ENCODE results near the gene MAOA. TPM values are rescaled to one million over a fixed set of nuclear protein-coding genes. Genes with fewer than 3 reads are reported as not detected.
"Not testable (repeated sequence)": the region's sequence is repeated elsewhere in the genome, so short reads cannot be mapped to it uniquely, and the experiment has no call there.

The MAOA gene
- total and polyA plus RNA-seq, 4 donors, result 13.6 to 34.0 (median 26.7) TPM

DNA sequence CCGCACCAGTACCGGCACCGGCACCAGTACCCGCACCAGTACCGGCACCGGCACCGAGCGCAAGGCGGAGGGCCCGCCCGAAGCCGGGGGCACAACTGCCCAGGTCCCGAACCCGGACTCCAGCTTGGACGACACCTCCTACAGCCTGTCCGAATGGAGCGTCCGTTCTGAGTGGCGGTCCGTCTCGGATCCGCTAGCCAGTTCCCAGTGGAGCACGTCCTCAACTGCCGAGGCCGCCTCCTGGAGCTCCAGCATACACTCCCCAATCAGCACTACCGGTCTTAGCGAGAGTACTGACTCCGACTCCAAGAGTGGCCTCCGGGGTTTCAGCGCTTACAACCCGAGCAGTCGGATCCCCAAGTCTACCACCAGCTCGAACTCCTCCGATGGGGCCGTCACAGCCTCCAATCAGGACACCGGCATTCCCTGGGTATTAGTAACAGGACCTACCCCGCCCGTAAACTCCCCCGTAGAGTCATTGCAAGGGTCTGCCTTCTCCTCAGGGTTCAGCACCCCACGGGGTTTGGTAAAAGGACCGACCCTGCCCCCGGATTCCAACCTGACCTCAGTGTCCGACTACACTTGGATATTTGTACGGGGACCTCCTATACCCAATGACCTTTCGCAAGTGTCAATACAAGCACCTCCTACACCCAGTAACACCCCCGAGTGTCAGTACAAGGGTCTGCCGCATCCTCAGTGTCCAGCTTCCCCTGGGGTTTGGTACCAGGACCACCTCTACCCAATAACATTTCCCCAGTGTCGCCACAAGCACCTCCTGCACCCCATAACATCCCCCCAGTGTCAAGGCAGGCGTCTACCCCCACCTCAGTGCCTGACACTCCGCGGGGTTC, 721 bp upstream of the MAOA start:
- WGBS (ENCODE audit: insufficient coverage), result 32% methylated on average over 51 of the region's 51 CpGs
- Histone ChIP-seq H3K4me3 (ENCODE audit: low read depth, low read length) (peak overlapping the region; percentile 61), H3K27me3 (ENCODE audit: control insufficient read depth, insufficient read depth, low read length) (peaks cover 2% of the 10 kb centered on the region), H3K9me3 (ENCODE audit: control insufficient read depth, insufficient read depth, low read length) (no peaks in the 10 kb centered on the region), H3K27ac (ENCODE audit: low read depth, low read length) (peak overlapping the region; percentile 54), H3K4me1 (ENCODE audit: control insufficient read depth, insufficient read depth, low read length) (peaks cover 7% of the 10 kb centered on the region), H3K36me3 (ENCODE audit: control insufficient read depth, insufficient read depth, low read length) (no peaks in the 10 kb centered on the region)
- peak in 2 of 6 donors; percentile 52 to 57 for DNase-seq (ENCODE audit: low read depth in 4 of 6, low spot score in 6 of 6)

DNA sequence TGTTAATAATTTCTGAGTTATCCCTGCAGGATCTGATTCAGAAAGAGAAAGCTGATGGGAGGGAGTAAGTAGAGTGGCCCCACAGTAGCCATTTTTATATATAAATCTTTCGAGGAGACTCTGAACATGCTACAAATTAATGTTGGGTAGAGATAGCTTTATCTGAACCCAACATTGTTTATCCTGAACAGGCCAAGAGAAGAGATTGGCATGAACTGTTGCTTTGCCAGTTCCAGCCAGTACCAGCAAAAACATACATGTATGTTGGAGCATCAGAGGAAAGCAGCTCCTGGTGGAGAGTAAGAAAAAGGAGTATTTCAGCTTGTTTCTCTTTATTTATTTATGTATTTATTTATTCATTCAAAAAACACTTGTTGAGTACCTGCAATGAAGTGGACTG, 1.6 kb downstream of the MAOA start:
- H3K36me3 ChIP-seq (ENCODE audit: control insufficient read depth, insufficient read depth, low read length), result no peaks in the 10 kb centered on the region
- no peak for DNase-seq (ENCODE audit: low read depth in 4 of 6, low spot score in 6 of 6)
- no peaks in the 10 kb centered on the region for H3K9me3 ChIP-seq (ENCODE audit: control insufficient read depth, insufficient read depth, low read length)
- no peak overlapping the region for H3K27ac ChIP-seq (ENCODE audit: low read depth, low read length)
- H3K4me3 ChIP-seq (ENCODE audit: low read depth, low read length), result no peak overlapping the region
- H3K4me1 ChIP-seq (ENCODE audit: control insufficient read depth, insufficient read depth, low read length), result peaks cover 7% of the 10 kb centered on the region
- peaks cover 2% of the 10 kb centered on the region for H3K27me3 ChIP-seq (ENCODE audit: control insufficient read depth, insufficient read depth, low read length)
- no CpG with 5 or more reads among the region's 1 CpG for WGBS (ENCODE audit: insufficient coverage)

DNA sequence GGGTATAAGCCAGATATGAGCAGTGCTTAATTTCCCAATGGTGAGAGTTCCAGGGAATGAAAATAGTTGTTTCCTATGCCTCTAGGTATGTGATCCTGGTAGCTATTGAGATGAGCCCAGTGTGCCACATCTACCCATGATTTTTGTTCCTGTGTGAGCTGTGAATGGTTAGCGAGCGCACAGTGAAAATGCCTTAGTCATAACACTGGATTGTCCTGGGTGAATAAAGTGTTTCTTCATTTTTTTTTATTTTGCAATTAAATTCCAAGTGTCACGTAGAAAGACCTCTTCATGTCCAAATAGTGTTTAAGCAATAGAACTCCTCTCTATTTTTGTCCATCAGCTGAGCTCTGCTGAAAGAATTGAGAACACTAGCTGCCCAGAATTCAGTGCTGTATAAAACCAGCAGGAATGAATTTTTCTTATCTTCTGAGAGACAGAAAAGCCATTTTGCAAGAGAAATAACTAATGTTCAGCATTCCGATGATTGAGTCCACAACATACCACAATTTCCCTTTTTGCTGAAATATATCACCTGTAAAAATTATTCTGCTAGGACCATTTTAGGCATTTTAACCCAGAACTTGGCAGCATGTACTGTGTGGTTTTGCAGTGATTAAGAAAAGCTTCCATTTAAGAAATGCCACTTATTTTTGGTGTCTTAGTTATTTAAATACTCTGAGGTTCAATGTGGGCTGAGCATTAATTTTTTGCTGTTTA, 5.6 kb downstream of the MAOA start:
- Histone ChIP-seq H3K4me1 (ENCODE audit: control insufficient read depth, insufficient read depth, low read length) (no peaks in the 10 kb centered on the region), H3K27ac (ENCODE audit: low read depth, low read length) (no peak overlapping the region), H3K36me3 (ENCODE audit: control insufficient read depth, insufficient read depth, low read length) (no peaks in the 10 kb centered on the region), H3K27me3 (ENCODE audit: control insufficient read depth, insufficient read depth, low read length) (no peaks in the 10 kb centered on the region), H3K4me3 (ENCODE audit: low read depth, low read length) (no peak overlapping the region), H3K9me3 (ENCODE audit: control insufficient read depth, insufficient read depth, low read length) (no peaks in the 10 kb centered on the region)
- no CpG with 5 or more reads among the region's 4 CpGs for WGBS (ENCODE audit: insufficient coverage)
- DNase-seq (ENCODE audit: low read depth in 4 of 6, low spot score in 6 of 6), result no peak

- 80% methylated on average over 1 of the region's 1 CpG for WGBS (ENCODE audit: insufficient coverage)
- no peaks in the 10 kb centered on the region for H3K27me3 ChIP-seq (ENCODE audit: control insufficient read depth, insufficient read depth, low read length)
Observed at GRCh38 chrX:43663173-43663572, 7.1 kb downstream of the MAOA start.

DNA sequence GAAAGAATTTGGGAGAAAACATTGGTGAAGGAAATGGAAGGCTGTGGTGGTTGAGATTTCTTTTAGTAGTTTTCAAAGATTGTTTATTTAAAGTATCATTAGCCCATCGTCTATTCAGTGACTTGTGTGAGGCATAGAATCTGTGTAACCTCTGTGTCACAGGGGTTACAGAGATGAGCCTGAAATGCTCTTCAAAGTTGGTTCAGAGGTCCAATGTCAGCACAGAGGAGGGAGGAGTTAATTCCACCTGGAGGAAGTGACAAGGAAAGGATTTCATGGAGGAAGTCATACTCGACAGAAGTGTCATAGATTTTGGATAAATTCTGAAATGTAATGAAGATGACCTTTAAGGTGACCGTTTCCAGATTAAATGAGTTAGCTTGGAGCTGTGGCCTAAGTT, 8.2 kb downstream of the MAOA start:
- 79% methylated on average over 3 of the region's 3 CpGs for WGBS (ENCODE audit: insufficient coverage)
- no peaks in the 10 kb centered on the region for H3K27me3 ChIP-seq (ENCODE audit: control insufficient read depth, insufficient read depth, low read length)
- H3K4me3 ChIP-seq (ENCODE audit: low read depth, low read length), result no peak overlapping the region
- H3K27ac ChIP-seq (ENCODE audit: low read depth, low read length), result no peak overlapping the region
- no peak for DNase-seq (ENCODE audit: low read depth in 4 of 6, low spot score in 6 of 6)
- no peaks in the 10 kb centered on the region for H3K36me3 ChIP-seq (ENCODE audit: control insufficient read depth, insufficient read depth, low read length)
- no peaks in the 10 kb centered on the region for H3K9me3 ChIP-seq (ENCODE audit: control insufficient read depth, insufficient read depth, low read length)
- H3K4me1 ChIP-seq (ENCODE audit: control insufficient read depth, insufficient read depth, low read length), result no peaks in the 10 kb centered on the region

More at GRCh38 chrX:43663173-43663572, 7.1 kb downstream of the MAOA start:
- H3K4me3 ChIP-seq (ENCODE audit: low read depth, low read length), result no peak overlapping the region
- no peaks in the 10 kb centered on the region for H3K36me3 ChIP-seq (ENCODE audit: control insufficient read depth, insufficient read depth, low read length)
- DNase-seq (ENCODE audit: low read depth in 4 of 6, low spot score in 6 of 6), result peak in 1 of 6 donors; percentile 3
- no peak overlapping the region for H3K27ac ChIP-seq (ENCODE audit: low read depth, low read length)
- H3K9me3 ChIP-seq (ENCODE audit: control insufficient read depth, insufficient read depth, low read length), result no peaks in the 10 kb centered on the region
- H3K4me1 ChIP-seq (ENCODE audit: control insufficient read depth, insufficient read depth, low read length), result no peaks in the 10 kb centered on the region

DNA sequence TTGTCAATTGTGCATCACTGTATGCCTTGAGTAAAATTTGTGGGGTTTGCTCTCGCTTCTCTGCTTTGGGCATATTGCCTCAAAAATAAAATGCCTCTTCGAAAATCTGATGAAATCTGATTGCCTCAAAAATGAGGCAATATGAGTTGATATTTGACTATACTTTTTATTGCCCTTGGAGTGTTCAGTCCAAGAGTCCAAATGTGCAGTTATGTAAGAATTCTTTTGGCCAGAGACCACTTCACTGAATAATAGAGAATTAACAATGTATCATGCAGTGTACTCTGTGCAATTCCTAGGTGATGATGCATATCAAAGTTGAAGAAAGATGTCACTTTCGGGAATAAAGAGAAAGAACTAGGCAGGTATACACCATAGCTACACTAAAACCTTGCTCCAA, 8.6 kb downstream of the MAOA start:
- Histone ChIP-seq H3K27ac (ENCODE audit: low read depth, low read length) (no peak overlapping the region), H3K4me3 (ENCODE audit: low read depth, low read length) (no peak overlapping the region), H3K27me3 (ENCODE audit: control insufficient read depth, insufficient read depth, low read length) (no peaks in the 10 kb centered on the region), H3K4me1 (ENCODE audit: control insufficient read depth, insufficient read depth, low read length) (no peaks in the 10 kb centered on the region), H3K36me3 (ENCODE audit: control insufficient read depth, insufficient read depth, low read length) (no peaks in the 10 kb centered on the region), H3K9me3 (ENCODE audit: control insufficient read depth, insufficient read depth, low read length) (no peaks in the 10 kb centered on the region)
- WGBS (ENCODE audit: insufficient coverage), result 79% methylated on average over 2 of the region's 3 CpGs
- DNase-seq (ENCODE audit: low read depth in 4 of 6, low spot score in 6 of 6), result no peak

GRCh38 chrX:43666311-43666912, 10.3 kb downstream of the MAOA start:
- whole genome bisulfite sequencing (ENCODE audit: insufficient coverage), result 94% methylated on average over 2 of the region's 3 CpGs
- no peak overlapping the region for H3K27ac ChIP-seq (ENCODE audit: low read depth, low read length)
- no peaks in the 10 kb centered on the region for H3K27me3 ChIP-seq (ENCODE audit: control insufficient read depth, insufficient read depth, low read length)
- no peak overlapping the region for H3K4me3 ChIP-seq (ENCODE audit: low read depth, low read length)
- no peaks in the 10 kb centered on the region for H3K4me1 ChIP-seq (ENCODE audit: control insufficient read depth, insufficient read depth, low read length)
- H3K36me3 ChIP-seq (ENCODE audit: control insufficient read depth, insufficient read depth, low read length), result no peaks in the 10 kb centered on the region
- DNase-seq (ENCODE audit: low read depth in 4 of 6, low spot score in 6 of 6), result no peak
- H3K9me3 ChIP-seq (ENCODE audit: control insufficient read depth, insufficient read depth, low read length), result no peaks in the 10 kb centered on the region

DNA sequence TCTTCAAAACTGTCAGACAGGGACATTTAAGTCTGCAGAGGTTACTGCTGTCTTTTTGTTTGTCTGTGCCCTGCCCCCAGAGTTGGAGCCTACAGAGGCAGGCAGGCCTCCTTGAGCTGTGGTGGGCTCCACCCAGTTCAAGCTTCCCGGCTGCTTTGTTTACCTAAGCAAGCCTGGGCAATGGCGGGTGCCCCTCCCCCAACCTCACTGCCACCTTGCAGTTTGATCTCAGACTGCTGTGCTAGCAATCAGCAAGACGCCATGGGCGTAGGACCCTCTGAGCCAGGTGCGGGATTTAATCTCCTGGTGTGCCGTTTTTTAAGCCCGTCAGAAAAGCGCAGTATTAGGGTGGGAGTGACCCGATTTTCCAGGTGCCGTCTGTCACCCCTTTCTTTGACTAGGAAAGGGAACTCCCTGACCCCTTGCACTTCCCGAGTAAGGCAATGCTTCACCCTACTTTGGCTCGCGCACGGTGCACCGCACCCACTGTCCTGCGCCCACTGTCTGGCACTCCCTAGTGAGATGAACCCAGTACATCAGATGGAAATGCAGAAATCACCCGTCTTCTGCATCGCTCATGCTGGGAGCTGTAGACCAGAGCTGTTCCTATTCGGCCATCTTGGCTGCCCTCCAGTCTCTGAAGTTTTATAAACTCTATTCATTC, 20.0 kb downstream of the MAOA start:
- DNase-seq (ENCODE audit: low read depth in 4 of 6, low spot score in 6 of 6); H3K27ac ChIP-seq (ENCODE audit: low read depth, low read length); H3K4me3 ChIP-seq (ENCODE audit: low read depth, low read length); H3K9me3 ChIP-seq (ENCODE audit: control insufficient read depth, insufficient read depth, low read length); H3K36me3 ChIP-seq (ENCODE audit: control insufficient read depth, insufficient read depth, low read length); H3K27me3 ChIP-seq (ENCODE audit: control insufficient read depth, insufficient read depth, low read length); H3K4me1 ChIP-seq (ENCODE audit: control insufficient read depth, insufficient read depth, low read length): not testable (repeated sequence)
- WGBS (ENCODE audit: insufficient coverage), result 84% methylated on average over 16 of the region's 19 CpGs

DNA sequence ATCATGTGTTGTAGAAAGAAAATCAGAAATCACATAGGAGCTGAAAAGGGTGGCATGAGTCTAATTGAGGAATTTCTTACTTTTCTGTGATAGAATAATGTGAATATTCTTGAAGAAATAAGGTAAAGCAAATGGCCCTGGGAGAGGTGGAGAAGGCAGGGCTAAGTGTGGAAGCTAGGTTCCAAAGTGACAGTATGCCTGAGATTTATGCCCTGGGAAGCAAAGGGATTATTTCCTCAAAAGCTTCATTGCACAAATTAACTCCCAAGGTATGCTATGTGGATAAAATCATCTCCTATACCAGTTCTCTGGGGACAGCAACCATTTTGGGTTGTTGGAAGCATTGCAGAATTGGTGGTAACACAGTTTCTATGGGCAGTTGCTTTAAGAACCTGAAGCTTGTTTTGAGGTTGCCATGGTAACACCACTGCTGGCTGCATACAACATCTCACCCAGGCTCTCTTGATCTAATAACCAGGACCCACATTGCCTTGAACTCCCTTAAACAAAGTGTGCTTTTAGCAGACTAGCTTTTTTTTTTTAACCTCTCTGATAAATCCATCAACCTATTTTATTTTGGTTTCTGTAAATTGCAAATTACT, 21.0 kb downstream of the MAOA start:
- Histone ChIP-seq H3K4me3 (ENCODE audit: low read depth, low read length) (no peak overlapping the region), H3K36me3 (ENCODE audit: control insufficient read depth, insufficient read depth, low read length) (no peaks in the 10 kb centered on the region), H3K9me3 (ENCODE audit: control insufficient read depth, insufficient read depth, low read length) (no peaks in the 10 kb centered on the region), H3K27me3 (ENCODE audit: control insufficient read depth, insufficient read depth, low read length) (no peaks in the 10 kb centered on the region), H3K27ac (ENCODE audit: low read depth, low read length) (peak overlapping the region; percentile 15), H3K4me1 (ENCODE audit: control insufficient read depth, insufficient read depth, low read length) (no peaks in the 10 kb centered on the region)
- peak in 3 of 6 donors; percentile 54 to 90 (median 76) for DNase-seq (ENCODE audit: low read depth in 4 of 6, low spot score in 6 of 6)
